CD4-positive, alpha-beta T cell treated with Interleukin-15 for 1 hour (primary cell): Measurements from ENCODE around the gene HOMER2.
"Not testable (repeated sequence)": the region's sequence is repeated elsewhere in the genome, so short reads cannot be mapped to it uniquely, and the experiment has no call there.

Experiments
- DNase-seq: peaks from one replicate; pipeline ENCODE4 v3.0.0-alpha.2; 2020

Gene HOMER2

GRCh38 chr15:82892573-82892972 is 59.9 kb downstream of the HOMER2 start:
- no peak for DNase-seq

GRCh38 chr15:82890995-82891390 is 61.5 kb downstream of the HOMER2 start:
- DNase-seq: no peak

GRCh38 chr15:82890338-82890994 is 62.1 kb downstream of the HOMER2 start:
- no peak for DNase-seq

GRCh38 chr15:82882273-82882928 is 70.1 kb downstream of the HOMER2 start:
- DNase-seq: no peak

DNA sequence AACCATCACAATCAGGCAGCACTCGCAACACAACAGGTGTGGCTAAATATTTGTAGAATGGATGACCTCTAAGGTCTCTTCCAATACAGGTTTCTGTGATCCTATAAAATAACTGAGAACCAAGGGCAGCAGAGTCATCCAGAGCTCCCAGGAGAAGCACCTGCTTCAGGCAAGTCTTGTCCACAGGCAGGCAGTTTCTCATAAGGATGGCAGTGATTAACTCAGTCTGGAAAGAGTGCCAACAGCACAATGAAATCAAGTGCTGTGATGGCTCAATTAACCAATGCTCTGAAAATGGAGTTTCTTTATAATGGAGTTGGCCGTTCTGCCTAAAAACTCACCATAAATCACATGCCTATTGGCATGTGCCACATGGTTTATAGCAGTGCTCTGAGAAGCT is 70.8 kb downstream of the HOMER2 start:
- DNase-seq: no peak

DNA sequence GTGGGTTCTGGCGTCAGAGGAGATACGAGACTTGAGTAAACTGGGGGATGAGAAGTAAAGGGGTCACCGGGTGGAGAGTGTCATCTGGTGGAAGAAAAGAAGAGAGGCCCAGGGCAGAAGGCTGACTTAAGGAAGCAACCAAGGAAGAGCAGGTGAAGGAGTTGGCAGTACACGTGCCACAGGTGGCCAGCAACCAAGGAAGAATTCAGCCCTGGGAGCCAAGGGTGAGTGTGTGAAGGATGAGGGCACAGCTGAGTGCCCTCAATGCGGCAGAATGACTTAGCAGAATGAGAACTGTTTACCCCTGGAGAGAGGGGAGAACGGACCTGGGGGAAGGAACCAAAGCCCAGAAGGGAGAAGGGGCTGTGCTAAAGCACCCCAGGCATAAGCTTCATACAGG is 71.8 kb downstream of the HOMER2 start:
- DNase-seq: no peak

DNA sequence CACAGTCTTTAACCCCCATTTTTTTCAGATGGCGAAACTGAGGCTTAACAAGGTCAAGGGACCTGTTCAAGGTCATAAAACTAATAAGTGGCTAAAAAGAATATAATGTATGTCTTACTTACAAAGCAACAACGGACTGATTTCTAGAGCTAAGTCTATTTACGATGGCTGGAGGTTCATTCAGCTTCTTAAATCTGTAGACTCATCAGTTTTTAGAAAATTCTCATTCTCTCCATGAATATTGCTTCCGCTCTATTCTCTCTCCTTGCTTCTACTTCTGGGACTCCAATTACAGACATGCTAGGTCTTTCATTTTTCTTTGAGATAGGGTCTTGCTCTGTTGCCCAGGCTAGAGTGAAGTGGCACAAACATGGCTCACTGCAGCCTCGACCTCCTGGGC is 74.2 kb downstream of the HOMER2 start:
- DNase-seq: no peak

- no peak for DNase-seq
Measured at GRCh38 chr15:82877825-82878224, 74.7 kb downstream of the HOMER2 start.

DNA sequence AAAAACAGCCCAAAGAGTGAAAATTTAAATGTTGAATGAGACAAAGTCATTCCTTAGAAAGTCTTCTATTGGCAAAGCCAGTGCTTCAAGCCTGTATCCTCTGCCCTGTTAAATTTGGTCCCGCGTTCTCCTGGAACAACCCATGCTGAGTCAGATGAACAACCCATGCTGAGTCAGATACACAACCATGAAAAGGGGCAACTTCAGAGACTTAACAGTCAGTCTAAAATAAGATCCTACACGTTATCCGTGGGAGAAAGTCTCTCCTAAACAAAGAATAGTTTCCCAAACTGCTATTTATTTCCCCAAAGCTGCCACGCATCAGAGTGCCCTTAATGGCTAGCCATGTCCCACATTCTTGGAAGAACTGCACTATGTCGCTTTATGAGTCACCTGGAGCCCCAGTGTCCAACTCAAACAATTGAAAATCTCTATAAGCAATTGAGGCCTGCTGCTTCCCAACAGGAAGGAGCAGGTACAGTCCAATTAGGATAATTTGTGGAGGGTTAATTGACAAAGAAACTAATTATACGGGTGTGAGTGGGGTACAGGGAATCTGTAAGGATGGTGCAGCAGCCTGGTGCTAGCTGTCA is 77.0 kb downstream of the HOMER2 start:
- DNase-seq: no peak

- no peak for DNase-seq
Measured at GRCh38 chr15:82874961-82875360, 77.6 kb downstream of the HOMER2 start.

- no peak for DNase-seq
Measured at GRCh38 chr15:82874267-82874666, 78.3 kb downstream of the HOMER2 start.

- no peak for DNase-seq
Measured at GRCh38 chr15:82873000-82873680, 79.4 kb downstream of the HOMER2 start.

DNA sequence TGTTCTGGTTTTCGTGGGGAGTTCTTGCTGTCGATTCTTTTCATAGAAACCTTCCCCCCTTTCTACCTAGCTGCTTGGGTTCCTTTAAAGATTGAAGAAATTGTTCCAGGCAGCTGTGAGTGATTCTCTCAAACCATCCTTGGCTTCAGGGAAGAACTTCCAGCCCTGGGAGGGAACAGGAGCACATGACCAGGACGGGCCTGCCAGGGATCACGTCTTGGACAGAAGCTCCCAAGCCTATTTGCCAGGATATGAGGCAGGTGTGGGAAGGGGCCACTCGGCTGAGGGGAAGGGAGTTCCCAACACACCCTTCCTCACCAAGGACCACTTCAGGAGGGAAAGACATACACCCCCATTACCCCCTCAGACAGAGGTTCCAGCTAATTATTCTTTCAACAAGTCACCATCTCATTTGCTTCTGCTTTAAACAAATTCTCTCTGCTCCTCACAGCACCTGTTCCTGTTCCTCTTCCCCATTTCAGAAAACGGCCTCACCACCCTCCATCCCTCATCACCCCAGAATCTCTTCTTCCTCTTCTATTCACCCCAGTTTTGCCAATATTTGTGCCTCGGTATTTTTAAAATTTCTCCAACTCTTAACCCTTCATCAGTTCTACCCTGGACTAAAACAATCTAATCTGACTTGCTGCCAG is 80.6 kb downstream of the HOMER2 start:
- DNase-seq: no peak

DNA sequence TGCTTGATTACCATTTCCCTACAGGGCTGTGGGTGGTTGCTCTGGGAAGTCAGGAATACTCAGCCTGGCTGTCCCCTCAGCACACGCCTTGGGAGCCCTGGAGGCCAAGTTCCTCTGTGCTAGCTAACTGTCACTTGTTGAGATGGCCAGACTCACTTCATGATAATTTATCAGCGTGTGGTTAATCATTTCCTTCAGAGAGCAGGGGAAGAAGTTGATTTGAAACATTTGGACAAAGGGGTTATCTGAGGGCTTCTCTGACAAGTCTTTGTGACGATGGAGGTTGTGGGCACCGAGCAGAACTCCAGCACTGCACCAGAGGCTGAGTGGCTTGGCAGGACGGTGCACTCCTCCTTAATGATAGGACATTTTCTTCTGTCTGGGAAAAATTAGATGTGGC is 81.2 kb downstream of the HOMER2 start:
- DNase-seq: no peak

- DNase-seq: no peak
Measured at GRCh38 chr15:82870727-82871320, 81.7 kb downstream of the HOMER2 start.

GRCh38 chr15:82865981-82866380 is 86.5 kb downstream of the HOMER2 start:
- DNase-seq: not testable (repeated sequence)

DNA sequence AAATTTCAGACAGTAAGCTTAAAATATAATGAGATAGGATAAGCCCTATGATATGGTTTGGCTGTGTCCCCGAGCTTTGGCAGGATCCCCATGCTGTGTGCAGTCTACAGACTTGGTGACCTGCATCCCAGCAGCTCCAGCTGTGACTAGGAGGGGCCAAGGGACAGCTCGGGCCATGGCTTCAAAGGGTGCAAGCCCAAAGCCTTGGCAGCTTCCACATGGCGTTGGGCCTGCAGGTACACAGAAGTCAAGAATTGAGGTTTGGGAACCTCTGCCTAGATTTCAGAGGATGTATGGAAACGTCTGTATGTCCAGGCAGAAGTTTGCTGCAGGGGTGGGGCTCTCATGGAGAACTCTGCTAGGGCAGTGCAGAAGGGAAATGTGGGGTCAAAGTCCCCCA is 86.9 kb downstream of the HOMER2 start:
- not testable (repeated sequence) for DNase-seq

GRCh38 chr15:82864967-82865366 is 87.6 kb downstream of the HOMER2 start:
- no peak for DNase-seq

DNA sequence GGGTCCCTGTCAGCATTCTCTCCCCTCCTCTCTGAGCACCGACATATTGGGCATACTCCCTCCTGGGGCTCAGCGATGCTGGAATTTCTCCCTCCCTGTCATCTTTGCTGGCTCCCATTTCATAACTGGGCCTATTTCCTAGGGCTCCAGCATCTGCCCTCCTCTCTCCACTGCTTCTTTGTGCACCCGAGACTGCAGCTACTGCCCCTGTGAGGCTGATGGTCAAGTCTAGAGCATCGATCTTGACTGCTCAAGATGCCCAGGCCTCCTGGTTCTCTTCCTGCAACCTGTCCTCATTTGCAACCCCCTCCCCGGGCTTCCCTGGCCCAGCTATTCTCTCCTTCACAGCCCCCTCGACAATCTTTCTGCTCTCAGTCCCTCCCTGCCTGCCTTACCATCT is 89.6 kb downstream of the HOMER2 start:
- DNase-seq: no peak

- DNase-seq: no peak
Measured at GRCh38 chr15:82858932-82859331, 93.6 kb downstream of the HOMER2 start.

GRCh38 chr15:82856397-82857170 is 95.9 kb downstream of the HOMER2 start:
- DNase-seq: no peak
